Measurements from ENCODE around the gene CDK6.

CDK6 gene

GRCh38 chr7:92586841-92587240 is 249.5 kb downstream of the CDK6 start:
- no peak for DNase-seq (ENCODE audit: low read depth)

GRCh38 chr7:92586403-92586802 is 250.0 kb downstream of the CDK6 start:
- no peak for DNase-seq (ENCODE audit: low read depth)

- DNase-seq (ENCODE audit: low read depth): no peak
These were observed 251.4 kb downstream of the CDK6 start for GRCh38 chr7:92584953-92585352.

DNA sequence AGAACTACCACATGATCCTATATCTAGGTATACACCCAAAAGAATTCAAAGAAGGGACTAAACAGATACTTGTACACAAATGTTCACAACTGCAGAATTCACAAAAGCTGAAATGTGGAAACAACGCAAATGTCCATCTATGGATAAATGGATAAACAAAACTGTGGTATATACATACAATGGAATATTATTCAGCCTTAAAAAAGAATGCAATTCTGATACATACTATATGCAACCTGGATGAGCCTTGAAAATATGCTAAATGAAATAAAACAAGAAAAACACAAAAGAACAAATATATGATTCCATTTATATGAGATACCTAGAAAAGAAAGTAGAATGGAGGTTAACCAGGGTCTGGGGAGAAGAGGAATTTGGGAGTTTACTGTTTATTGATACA is 253.4 kb downstream of the CDK6 start:
- DNase-seq (ENCODE audit: low read depth): no peak

- no peak for DNase-seq (ENCODE audit: low read depth)
These were observed 260.1 kb downstream of the CDK6 start for GRCh38 chr7:92576296-92576695.

- no peak for DNase-seq (ENCODE audit: low read depth)
These were observed 267.2 kb downstream of the CDK6 start for GRCh38 chr7:92569137-92569536.

DNA sequence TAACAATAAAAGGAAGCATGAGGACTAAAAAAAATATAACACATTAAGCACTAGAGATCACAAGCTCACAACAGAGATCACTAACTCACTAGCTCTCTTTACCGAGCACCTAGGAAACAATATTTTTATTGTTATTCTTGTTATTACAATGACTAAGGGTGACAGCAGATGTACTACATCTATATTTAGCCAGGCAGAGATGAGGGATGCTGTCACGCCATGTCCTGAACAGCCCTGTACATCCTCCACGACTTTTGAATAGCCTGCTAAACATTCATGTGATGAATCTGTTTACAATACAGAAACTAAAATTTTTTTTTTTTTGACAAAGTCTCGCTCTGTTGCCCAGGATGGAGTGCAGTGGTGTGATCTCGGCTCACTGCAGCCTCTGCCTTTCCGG is 268.9 kb downstream of the CDK6 start:
- DNase-seq (ENCODE audit: low read depth): no peak

GRCh38 chr7:92563345-92563744 is 273.0 kb downstream of the CDK6 start:
- no peak for DNase-seq (ENCODE audit: low read depth)

DNA sequence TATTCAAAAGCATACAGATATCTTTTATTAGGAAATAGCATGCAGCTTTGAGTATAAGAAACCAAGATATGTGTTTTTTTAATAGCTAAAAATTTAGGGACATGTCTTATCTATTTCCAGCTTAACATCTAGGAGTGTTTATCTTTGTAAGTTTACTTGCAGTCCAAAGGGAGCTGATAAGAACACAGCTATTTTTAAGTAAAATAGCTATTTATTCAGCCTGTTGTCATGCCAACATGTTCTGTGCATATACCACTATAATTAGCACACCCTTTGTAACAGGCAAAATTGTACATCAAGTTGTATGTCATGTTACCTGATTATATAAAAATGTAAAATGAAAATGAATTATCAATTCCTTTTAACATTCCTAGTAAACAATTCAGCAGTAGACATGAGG is 275.8 kb downstream of the CDK6 start:
- no peak for DNase-seq (ENCODE audit: low read depth)

DNA sequence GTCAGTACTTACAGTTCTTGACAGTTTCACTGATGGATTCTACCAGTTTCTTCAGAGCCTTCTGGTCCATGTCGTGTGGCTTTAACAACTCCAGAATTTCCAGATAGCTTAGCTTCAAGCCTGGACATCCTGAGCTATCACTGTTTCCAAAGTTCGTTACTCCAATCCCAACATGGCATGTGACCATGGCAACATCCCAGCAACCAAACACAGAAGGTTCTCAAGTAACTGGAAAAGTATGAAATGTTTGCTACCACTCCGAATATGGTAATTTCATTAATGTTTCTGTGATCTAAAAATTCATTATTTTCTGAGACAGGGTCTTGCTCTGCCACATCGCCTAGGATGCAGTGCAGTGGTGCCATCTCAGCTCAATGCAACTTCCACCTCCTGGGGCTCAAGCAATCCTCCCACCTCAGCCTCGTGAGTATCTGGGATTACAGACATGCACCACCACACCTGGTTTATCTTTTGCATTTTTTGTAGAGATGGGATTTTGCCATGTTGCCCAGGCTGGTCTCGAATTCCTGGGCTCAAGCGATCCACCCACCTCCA is 278.5 kb downstream of the CDK6 start:
- no peak for DNase-seq (ENCODE audit: low read depth)

GRCh38 chr7:92557249-92557648 is 279.1 kb downstream of the CDK6 start:
- DNase-seq (ENCODE audit: low read depth): no peak
